ENCODE measurements around the gene ATP7B. TPM values are rescaled to one million over a fixed set of nuclear protein-coding genes. Genes with fewer than 3 reads are reported as not detected.

ATP7B gene
- total and polyA plus RNA-seq, 2 experiments from 2014 or later = 2.2 to 12.8 TPM

DNA sequence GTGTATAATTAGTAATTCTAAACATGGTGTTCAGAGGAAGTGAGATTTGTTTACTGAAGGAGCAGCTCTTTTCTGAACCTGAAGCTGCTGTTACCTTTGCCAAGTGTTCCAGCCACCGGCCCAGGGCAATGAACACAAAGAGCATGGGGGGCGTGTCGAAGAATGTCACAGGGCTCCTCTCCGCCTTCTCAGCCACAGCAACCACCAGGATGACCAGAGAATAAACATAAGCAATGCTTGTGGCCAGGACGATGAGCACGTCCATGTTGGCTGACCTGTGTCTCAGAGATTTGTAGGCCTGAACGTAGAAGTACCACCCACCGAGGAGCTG is 53.1 kb downstream of the ATP7B start:
- DNase-seq (ENCODE audit: low spot score) (peak; percentile 14), ATAC-seq (no peak)
- no peak overlapping the region for H3K27ac Mint-ChIP-seq
- Histone ChIP-seq H4K20me1 (replicated peaks; ENCODE audit: insufficient read depth) (no peaks in the 10 kb centered on the region), H2AFZ (no peak overlapping the region), H3F3A (replicated peaks; ENCODE audit: low read depth) (no peaks in the 10 kb centered on the region), H3K27me3 (ENCODE audit: insufficient read depth) (no peaks in the 10 kb centered on the region), H3K4me1 (ENCODE audit: insufficient read depth) (no peaks in the 10 kb centered on the region), H3K4me2 (no peak overlapping the region), H3K79me2 (replicated peaks; ENCODE audit: insufficient read depth) (no peaks in the 10 kb centered on the region), H3K27ac (ENCODE audit: low read depth) (no peak overlapping the region), H3K36me3 (ENCODE audit: insufficient read depth) (no peaks in the 10 kb centered on the region), H3K4me3 (no peak overlapping the region), H3K9me2 (ENCODE audit: insufficient read depth) (no peaks in the 10 kb centered on the region)
- no peak for TF ChIP-seq ZNF331 (CRISPR knock-in tag; IDR thresholded peaks at IDR 0.05; ENCODE audit: low read depth)
- TF ChIP-seq, protein P1, sequence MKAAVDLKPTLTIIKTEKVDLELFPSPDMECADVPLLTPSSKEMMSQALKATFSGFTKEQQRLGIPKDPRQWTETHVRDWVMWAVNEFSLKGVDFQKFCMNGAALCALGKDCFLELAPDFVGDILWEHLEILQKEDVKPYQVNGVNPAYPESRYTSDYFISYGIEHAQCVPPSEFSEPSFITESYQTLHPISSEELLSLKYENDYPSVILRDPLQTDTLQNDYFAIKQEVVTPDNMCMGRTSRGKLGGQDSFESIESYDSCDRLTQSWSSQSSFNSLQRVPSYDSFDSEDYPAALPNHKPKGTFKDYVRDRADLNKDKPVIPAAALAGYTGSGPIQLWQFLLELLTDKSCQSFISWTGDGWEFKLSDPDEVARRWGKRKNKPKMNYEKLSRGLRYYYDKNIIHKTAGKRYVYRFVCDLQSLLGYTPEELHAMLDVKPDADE (IDR thresholded peaks at IDR 0.05) = no peak
- no peak overlapping the region for H3K4me3 Mint-ChIP-seq
- no peaks in the 10 kb centered on the region for H3K36me3 Mint-ChIP-seq (ENCODE audit: low read depth)
- no peaks in the 10 kb centered on the region for H3K4me1 Mint-ChIP-seq
- H3K9me3 Mint-ChIP-seq = no peaks in the 10 kb centered on the region
- H3K27me3 Mint-ChIP-seq (ENCODE audit: insufficient read depth, low read depth, poor library complexity) = peaks cover 1% of the 10 kb centered on the region

GRCh38 chr13:51957377-51958216 is 53.7 kb downstream of the ATP7B start:
- no peaks in the 10 kb centered on the region for H3K4me1 Mint-ChIP-seq

GRCh38 chr13:51956717-51957116 is 54.5 kb downstream of the ATP7B start:
- H3K27me3 ChIP-seq (ENCODE audit: insufficient read depth) = no peaks in the 10 kb centered on the region
- no peak overlapping the region for H3K4me2 ChIP-seq
- no peak overlapping the region for H2AFZ ChIP-seq
- ATAC-seq (no peak), DNase-seq (ENCODE audit: low spot score) (no peak)
- no peaks in the 10 kb centered on the region for H3K9me2 ChIP-seq (ENCODE audit: insufficient read depth)
- H3K9me3 Mint-ChIP-seq = no peaks in the 10 kb centered on the region
- no peak overlapping the region for H3K27ac Mint-ChIP-seq
- peaks cover 5% of the 10 kb centered on the region for H3K27me3 Mint-ChIP-seq (ENCODE audit: insufficient read depth, low read depth, poor library complexity)
- H3K4me1 Mint-ChIP-seq = no peaks in the 10 kb centered on the region
- no peaks in the 10 kb centered on the region for H3F3A ChIP-seq (replicated peaks; ENCODE audit: low read depth)
- H3K36me3 Mint-ChIP-seq (ENCODE audit: low read depth) = no peaks in the 10 kb centered on the region
- no peaks in the 10 kb centered on the region for H3K36me3 ChIP-seq (ENCODE audit: insufficient read depth)
- no peak overlapping the region for H3K4me3 ChIP-seq
- no peak overlapping the region for H3K4me3 Mint-ChIP-seq
- no peaks in the 10 kb centered on the region for H3K79me2 ChIP-seq (replicated peaks; ENCODE audit: insufficient read depth)
- no peak overlapping the region for H3K27ac ChIP-seq (ENCODE audit: low read depth)
- no peaks in the 10 kb centered on the region for H3K4me1 ChIP-seq (ENCODE audit: insufficient read depth)
- H4K20me1 ChIP-seq (replicated peaks; ENCODE audit: insufficient read depth) = no peaks in the 10 kb centered on the region
- TF ChIP-seq, protein P2, sequence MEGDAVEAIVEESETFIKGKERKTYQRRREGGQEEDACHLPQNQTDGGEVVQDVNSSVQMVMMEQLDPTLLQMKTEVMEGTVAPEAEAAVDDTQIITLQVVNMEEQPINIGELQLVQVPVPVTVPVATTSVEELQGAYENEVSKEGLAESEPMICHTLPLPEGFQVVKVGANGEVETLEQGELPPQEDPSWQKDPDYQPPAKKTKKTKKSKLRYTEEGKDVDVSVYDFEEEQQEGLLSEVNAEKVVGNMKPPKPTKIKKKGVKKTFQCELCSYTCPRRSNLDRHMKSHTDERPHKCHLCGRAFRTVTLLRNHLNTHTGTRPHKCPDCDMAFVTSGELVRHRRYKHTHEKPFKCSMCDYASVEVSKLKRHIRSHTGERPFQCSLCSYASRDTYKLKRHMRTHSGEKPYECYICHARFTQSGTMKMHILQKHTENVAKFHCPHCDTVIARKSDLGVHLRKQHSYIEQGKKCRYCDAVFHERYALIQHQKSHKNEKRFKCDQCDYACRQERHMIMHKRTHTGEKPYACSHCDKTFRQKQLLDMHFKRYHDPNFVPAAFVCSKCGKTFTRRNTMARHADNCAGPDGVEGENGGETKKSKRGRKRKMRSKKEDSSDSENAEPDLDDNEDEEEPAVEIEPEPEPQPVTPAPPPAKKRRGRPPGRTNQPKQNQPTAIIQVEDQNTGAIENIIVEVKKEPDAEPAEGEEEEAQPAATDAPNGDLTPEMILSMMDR (conservative IDR thresholded peaks at IDR 0.05; ENCODE audit: low read depth in 2 of 2) = no peak
- TF ChIP-seq POLR2AphosphoS5 (IDR thresholded peaks at IDR 0.05; ENCODE audit: low read depth) (no peak), ZNF462 (CRISPR knock-in tag; IDR thresholded peaks at IDR 0.05) (no peak), NANOG (IDR thresholded peaks at IDR 0.05; ENCODE audit: borderline replicate concordance) (no peak)

More at GRCh38 chr13:51957377-51958216, 53.7 kb downstream of the ATP7B start:
- DNase-seq (ENCODE audit: low spot score) = no peak
- no peaks in the 10 kb centered on the region for H3K9me2 ChIP-seq (ENCODE audit: insufficient read depth)
- no peaks in the 10 kb centered on the region for H3K27me3 ChIP-seq (ENCODE audit: insufficient read depth)
- no peak for TF ChIP-seq NANOG (IDR thresholded peaks at IDR 0.05; ENCODE audit: borderline replicate concordance)
- no peaks in the 10 kb centered on the region for H3F3A ChIP-seq (replicated peaks; ENCODE audit: low read depth)
- no peaks in the 10 kb centered on the region for H4K20me1 ChIP-seq (replicated peaks; ENCODE audit: insufficient read depth)
- no peak for ATAC-seq
- H3K4me3 ChIP-seq = no peak overlapping the region
- H3K4me2 ChIP-seq = no peak overlapping the region
- H3K36me3 Mint-ChIP-seq (ENCODE audit: low read depth) = no peaks in the 10 kb centered on the region
- no peaks in the 10 kb centered on the region for H3K9me3 Mint-ChIP-seq
- H3K4me1 ChIP-seq (ENCODE audit: insufficient read depth) = no peaks in the 10 kb centered on the region
- no peak overlapping the region for H3K4me3 Mint-ChIP-seq
- H3K36me3 ChIP-seq (ENCODE audit: insufficient read depth) = no peaks in the 10 kb centered on the region
- peaks cover 1% of the 10 kb centered on the region for H3K27me3 Mint-ChIP-seq (ENCODE audit: insufficient read depth, low read depth, poor library complexity)
- H2AFZ ChIP-seq = no peak overlapping the region
- H3K79me2 ChIP-seq (replicated peaks; ENCODE audit: insufficient read depth) = no peaks in the 10 kb centered on the region
- H3K27ac ChIP-seq (ENCODE audit: low read depth) = no peak overlapping the region
- H3K27ac Mint-ChIP-seq = no peak overlapping the region
